NCI-H748 (cell line): Measurements from ENCODE around the gene SPDL1.

ENCODE experiments used
- DNase-seq: peaks from one replicate; lab custom pipeline; 2025; ENCODE audit not compliant: unreplicated experiment; lab: John Stamatoyannopoulos, UW

SPDL1 gene, protein sequence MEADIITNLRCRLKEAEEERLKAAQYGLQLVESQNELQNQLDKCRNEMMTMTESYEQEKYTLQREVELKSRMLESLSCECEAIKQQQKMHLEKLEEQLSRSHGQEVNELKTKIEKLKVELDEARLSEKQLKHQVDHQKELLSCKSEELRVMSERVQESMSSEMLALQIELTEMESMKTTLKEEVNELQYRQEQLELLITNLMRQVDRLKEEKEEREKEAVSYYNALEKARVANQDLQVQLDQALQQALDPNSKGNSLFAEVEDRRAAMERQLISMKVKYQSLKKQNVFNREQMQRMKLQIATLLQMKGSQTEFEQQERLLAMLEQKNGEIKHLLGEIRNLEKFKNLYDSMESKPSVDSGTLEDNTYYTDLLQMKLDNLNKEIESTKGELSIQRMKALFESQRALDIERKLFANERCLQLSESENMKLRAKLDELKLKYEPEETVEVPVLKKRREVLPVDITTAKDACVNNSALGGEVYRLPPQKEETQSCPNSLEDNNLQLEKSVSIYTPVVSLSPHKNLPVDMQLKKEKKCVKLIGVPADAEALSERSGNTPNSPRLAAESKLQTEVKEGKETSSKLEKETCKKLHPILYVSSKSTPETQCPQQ

DNA sequence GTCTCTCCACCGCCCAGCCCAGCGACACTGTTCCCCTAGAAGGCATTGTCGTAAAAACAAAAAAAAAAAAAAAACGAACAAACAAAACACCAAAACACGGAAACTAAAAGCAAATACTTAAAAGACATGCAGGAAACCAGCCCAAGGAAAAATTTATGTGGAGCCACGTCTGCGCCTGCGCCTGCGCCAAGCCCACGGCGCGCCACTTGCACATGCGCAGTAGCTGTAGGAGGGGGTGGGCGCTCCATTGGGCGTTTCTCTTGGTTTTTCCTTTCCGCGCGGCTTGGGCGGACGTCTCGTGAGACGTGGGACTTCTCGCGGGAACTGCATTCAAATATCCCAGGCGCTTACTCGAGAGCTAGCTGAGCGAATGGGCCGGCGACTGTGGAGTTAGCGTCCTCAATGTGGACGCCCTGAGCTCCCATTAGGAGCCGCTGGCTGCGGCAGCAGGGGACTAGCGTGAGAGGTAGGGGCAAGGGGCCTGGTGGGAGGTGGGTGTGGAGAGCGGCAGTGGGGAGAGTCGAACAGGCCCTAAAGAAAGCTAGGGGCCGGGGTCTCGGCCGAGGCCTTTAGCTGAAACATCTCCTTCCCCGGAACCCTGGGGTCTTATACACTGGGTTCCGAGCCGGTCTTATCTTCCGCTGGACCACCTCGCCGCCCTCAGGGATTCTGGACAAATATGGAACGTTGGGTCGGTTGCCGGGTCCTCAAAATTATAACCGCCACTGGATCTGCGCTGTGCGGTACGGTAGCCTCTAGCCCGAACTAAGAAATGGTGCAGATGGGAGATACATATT, at the start of gene SPDL1:
Gene SPDL1 (plus strand): TSS at position 350 of the 797 bp plus-strand sequence. CDS start 4,644 bp downstream, outside the sequence.
- DNase-seq = peak; percentile 97

DNA sequence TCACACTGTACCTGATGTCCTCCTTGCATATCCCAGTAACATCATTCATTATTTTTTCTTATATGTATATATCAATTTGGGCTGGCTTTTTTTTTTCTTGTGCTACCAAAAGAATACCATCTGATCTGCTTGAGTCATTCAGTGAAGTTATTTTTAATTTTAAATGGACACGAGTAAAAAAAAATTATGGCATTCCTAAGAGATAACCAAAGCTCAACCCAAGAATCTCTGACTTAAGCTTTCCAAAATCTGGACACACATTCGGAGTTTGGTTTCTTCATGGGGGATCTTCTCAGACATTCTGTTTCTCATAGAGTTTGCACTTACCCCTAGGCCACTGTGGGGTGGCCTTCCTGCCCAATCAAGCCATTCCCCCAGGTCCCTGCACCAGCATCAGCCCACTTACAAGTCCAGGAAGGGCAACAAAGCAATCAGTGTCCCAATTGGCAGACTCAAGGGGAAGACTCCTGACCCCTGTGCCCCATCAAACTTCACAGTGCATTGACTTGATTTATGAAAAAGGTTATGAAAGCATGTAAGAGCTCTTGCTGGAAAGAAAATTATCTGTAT, 49.2 kb upstream of the SPDL1 start:
- DNase-seq = no peak

DNA sequence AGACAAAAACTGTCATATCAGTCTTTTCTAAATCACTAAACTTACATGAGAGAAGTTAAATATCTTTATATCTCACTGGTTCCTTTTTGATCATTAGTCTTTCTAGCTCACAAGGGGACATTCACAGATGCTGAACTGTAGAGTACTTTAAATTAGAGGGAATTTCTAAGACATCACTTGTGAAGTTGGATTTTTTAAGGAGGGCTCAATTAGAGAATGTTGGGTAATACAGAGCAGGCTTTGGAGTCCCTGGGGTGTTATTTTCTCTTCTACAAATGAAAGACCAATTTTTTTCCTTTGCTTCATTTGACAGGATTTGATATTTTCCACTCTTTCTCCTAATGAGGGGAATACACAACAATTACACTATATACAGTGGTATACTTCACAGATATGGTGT, 48.6 kb upstream of the SPDL1 start:
- DNase-seq = no peak

DNA sequence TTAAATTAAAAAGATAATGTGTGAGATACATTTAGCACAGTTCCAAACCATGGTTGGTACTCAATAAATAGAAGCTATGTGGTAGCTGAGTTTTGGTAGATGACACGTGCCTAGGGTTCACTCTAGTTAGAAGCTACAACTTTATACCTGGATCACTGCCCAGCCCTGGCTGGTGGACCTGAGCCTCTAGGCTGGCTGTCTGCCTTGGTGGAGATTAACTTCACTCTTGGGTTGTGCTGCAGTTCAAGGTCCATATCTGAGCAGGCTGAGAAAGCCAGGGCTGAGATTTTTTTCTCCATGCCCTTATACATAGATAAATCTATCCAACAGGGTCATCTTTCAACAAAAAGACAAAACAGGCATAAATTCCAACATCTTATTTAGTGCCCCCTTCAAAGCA, 44.6 kb upstream of the SPDL1 start:
- DNase-seq = no peak

DNA sequence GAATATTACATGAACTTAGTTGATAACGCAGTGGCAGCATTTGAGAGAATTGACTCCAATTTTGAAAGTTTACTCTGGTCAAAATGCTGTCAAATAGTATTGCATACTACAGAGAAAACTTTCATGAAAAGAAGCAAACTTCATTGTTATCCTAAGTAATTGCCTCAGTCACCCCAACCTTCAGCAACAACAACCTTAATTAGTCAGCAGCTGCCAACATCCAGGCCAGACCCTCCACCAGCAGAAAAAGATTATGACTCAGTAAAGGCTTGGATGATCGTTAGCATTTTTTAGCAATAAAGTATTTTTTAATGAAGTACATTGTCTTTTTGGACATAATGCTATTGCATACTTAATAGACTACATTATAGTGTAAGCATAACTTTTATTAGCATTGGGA, 40.8 kb upstream of the SPDL1 start:
- DNase-seq = no peak

DNA sequence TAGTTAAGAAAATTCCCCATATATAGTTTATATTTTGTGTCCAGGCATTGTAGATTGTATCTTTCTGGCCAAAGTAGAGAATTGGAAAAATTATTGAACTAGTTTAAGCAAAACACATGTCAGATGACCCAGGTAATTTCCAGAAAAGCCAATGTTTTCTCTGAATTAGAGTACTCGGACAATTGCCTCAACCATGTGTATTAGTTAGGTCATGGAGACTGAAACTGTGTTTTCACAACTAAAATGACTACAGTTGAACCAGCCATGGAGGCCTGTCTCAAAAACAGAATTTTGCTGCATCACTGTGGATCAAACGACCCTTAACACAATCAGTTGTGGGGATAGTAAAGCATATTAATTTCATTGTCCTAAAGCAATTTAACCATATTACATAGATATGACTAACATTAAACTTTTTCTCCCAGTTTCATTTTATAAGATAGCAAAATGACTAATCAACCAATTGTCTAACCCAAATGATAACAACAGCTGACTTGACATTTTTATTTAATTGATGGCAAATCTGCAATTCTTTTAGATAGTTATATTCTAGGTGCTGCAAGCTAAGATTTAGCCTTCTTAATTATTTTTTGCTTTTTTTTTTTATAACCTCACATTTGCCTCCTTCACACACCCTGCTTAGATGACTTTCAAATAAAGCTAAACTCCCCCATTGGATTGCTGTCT, 39.2 kb upstream of the SPDL1 start:
- no peak for DNase-seq

DNA sequence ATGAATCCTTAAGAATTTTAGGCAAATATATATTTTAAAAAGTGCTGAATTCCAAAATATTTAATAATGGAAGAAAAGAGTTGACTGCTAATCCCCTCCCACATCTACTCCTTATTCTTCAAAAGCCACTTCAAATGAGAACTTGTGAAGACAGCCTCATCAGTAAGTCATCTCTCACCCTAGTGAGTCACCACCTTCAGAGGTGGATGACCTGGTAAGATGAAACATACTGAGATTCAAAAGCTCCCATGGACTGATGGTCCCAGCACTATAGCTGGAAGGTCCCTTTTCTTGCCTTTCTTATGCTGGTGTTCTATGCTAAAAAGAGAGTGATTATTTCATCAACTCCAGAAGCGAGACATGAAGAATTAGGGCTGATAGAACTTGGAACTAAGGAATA, 37.8 kb upstream of the SPDL1 start:
- DNase-seq = no peak

DNA sequence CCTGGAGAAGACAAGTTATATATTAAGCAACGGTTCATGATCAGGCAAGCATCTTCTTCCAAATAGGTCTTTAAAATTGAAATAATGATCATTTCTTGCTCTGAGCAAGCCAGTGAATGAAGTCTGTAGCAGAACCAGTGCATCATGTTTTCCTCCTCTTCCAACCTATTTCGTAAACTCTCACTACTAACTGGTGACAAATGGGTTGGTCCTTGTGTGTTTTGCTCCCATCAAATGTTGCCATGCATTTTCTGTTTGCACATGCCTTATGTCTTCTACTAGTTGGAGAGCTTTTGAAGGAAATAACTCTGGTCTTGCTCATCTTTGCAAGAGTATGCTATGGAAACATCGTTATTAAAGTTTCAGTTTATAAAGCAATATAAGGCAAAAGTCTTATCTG, 37.2 kb upstream of the SPDL1 start:
- no peak for DNase-seq

DNA sequence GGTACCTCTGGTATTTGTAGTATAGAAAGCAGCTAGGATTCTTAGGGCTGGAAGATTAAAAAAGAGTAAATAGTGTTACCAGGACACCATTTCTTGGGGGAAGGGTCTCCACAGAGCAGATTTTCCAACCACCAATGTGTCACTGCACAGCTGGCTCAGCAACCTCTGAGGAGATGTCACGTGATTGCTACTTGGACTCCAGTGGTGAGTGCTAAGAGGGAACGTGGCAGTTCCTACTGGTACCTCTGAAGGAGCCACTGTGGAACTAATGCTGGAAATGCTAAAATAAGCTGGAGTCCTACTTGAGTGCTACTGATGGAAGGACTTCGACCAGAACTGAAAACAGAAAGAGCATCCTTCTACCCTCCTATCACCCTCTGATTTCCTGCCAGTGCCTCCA, 36.1 kb upstream of the SPDL1 start:
- DNase-seq = no peak

DNA sequence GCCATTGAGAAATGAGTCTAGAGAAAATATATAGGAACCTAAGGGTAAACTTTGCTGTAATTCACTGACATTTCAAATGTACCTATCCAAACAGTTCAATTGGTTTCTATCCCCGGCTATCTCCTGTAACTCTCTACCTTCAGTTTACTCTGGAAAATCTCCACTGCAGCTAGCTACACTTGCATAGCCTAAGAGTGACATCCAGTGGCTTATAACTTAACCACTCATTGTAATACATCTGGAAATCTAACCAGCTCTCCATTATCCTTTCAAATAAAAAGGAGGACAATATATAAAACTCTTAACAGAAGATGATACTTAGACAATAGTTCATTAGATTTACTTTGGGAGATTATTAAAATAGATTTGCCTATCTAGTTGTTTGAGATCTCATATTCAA, 35.3 kb upstream of the SPDL1 start:
- no peak for DNase-seq

DNA sequence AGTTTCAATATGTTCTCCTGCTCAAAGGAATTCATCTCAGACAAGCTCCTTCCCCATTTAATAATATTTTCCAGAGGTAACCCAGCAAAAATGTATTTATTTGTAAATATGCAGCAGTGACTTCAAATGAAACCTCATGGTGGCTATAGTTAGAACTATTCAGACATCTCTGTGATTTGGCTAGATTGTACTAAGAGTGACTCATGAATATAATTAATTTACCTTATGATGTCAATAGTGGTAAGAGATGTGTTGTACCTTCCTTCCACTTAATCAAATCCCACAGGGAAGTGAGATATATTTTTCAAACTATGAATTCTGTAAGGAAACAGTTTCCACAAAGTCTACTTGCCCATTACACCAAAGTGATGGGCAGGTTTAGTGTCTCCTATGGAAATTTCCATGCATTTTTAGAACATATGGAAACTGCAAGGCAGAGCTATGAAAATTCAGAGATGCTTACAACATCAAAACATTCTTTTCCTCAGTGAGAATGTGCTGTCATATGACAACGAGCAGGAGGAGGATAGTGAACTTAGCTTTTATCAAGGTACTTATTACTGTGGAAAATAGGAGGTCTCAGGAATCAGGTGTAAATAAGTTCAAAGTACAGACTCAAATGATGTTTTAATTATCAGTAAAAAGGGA, 34.0 kb upstream of the SPDL1 start:
- no peak for DNase-seq

DNA sequence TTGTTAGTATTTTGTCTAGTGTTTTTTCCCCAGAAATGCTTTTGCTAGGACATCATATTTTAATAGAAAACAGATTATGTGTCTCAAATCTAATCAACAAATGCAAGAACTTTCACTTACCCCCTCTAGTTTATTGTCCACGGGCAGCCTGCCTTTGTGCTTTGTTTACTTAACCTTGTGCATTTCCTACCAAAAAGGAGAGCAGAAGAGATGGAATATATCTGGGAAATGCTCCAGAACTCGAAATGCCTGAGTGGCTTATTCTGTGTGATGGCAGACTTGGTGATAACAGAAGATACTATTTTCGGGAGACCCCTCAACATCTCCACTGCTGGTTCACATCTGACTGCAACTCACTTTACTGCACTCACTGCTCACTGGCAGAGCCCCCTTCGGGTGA, 33.3 kb upstream of the SPDL1 start:
- DNase-seq = no peak

DNA sequence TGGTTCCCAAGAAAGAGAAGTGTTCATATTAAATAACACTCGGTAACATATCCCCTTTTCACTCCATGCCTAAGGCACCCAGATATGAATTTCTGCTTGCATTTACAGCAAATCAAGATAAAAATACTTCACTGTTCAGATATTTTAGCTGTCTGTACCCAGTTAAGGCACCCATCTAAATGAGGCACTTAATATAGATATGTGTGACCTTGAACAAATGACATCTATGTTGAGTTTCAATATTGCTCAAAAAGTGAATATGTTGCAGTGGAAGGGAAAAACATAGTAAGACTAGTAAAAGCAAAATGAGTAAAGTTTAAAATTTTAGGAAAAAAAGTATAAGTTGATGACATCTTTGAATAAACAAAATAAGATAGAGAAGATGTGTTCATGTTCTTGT, 32.4 kb upstream of the SPDL1 start:
- no peak for DNase-seq

DNA sequence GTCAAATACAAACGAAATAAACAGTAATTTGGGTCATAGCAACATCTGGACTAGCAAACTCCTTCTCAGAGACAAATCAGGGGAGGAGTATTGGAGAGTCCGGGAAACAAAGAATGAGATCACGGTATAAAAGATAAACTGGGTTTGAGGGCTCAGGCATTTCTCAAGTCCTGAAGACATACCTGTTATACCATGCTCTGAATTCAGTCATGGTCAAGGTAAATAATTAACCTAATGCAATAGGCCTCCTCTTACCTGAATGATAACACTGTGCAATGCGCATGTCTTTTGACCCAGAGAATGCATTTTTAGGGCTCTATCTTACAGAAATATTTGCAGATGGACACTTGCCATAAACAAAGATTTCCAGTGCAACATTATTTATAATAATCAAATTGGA, 31.9 kb upstream of the SPDL1 start:
- no peak for DNase-seq

DNA sequence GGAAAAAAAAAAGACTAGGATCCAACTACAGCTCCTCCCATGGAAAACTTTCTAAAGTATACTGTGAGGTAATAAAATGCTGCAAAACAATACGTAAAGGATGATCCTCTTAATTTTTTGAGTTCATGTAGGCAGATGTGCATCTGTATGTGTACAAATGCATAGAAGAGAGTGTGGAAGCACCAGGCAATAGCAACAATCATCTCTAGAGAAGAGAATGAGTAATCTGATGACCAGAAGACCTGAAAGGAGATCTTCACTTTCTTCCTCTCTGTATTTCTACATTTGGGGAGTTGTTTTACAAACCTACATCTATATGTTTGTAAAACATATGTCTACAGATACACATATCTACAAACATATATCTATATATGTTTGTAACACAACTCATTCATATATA, 29.3 kb upstream of the SPDL1 start:
- DNase-seq = no peak

DNA sequence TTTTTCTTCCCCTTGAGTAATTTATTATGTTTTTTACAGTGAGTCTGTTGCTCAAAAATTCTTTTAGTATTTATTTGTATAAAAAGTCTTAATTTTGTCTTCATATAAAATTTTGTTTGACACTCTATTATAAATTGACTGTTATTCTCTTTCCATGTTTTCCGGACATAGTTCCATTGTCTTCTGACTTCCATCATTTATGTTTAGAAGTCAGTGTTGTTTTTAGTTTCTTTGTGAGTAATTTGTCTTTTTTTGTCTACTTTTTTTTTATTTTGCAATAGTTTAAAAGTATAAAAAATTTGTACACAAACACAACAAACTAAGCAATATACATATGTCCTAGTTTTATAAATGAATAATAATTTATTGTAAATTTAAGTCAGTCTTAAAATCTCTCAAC, 25.7 kb upstream of the SPDL1 start:
- no peak for DNase-seq

DNA sequence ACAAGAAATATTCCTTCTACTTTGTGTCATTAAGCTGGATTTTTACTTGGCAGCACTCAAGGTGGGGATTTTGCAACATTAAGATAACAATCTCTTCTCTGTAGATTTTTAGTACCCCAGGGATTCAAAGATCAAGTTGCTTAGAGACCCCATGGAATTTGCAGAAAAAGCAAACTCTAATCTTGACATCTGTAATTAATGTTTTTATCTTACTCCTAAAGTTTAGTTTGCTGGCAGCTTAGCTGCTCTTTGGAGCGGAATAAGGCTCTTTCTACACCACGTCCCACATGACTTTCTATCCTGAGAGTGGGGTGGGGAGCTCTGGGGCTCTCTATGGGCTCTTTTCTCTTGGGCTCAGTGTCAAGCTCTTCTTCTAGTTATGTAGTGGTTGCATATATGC, 21.7 kb upstream of the SPDL1 start:
- no peak for DNase-seq

DNA sequence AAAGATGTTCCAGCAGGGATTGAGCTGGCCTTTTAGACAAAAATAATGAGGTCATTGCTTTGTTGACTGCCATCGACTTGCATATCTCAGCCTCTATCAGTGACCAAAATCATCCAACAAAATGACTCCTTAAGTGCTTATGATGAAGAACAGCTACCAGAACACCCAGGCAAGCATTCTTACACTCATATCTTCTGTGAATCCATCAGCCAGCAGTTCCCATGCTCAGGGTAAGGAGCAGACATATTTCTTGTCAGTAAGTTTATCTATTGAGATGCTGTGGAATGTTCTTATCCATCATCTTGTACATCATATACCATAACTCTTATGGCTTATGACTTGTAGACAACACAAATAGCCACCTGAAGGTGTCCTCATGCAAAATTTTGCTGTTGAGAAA, 20.2 kb upstream of the SPDL1 start:
- no peak for DNase-seq

DNA sequence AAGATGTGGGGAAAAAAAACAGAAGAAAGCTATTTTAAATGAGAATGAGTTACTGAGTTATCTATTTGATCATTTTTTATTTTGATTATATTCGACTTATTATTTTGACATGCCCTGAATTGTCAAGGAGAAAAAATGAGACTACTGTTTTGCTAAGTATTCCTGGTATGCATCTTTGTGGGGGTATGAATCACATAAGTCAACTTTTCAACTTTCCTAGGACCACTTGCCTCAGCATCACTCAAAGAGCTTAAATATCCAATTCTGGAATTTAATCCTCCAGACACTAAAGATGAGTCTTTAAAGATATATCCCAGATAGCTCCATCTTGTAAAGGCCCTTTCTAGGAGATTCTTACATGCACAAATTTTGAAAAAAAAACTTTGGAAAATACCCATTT, 17.4 kb upstream of the SPDL1 start:
- DNase-seq = no peak

DNA sequence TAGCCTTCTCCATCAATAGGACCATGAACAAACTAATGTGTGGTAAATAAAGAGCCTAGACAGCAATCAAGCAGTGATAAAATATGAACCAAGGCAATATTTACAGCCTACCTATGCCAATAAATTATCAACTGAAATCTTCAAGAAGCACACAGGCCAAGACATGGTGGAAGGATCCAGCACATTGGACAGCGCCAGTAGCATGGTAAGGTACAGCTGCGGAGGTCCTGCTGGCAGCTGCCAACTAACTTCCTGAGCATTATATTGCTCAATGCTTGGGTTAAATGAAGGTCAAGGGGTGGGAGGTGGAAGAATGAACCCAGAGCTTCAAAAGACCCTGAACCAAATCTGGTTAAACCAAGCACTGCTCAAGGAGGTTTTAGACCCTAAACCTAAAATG, 16.5 kb upstream of the SPDL1 start:
- DNase-seq = no peak

DNA sequence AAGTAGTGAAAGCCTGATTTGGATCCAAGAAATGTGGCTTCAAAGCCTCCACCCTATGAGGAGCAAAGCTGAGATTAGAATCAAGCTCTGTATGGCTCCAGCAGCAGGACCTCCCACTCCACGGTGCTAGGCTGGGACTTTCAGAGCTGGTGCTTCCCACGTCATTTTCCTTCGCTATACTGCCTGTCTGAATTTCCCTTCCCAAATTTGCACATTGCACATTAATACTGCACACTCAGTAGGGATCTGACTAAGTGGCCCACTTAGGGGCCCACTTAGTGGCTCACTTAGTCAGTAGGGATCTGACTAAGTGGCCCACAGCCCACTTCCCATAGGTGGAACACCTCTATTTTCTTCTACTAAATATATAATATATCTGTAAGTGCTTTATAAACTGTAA, 14.1 kb upstream of the SPDL1 start:
- no peak for DNase-seq
